HEK293T (cell line): ENCODE measurements around the gene EHBP1L1.

ENCODE experiments used
- ARNT ChIP-seq: fragments of 450-650 bp; IDR thresholded peaks from 2 replicates; pipeline ENCODE4 v1.6.1; 2017; ENCODE audit warnings: mild to moderate bottlenecking
- BHLHE40 ChIP-seq: fragments of 450-650 bp; IDR thresholded peaks from 2 replicates; pipeline ENCODE4 v1.6.1; 2016; ENCODE audit warnings: mild to moderate bottlenecking, moderate library complexity, borderline replicate concordance
- CTBP1 ChIP-seq: fragments of 450-650 bp; IDR thresholded peaks from 2 replicates; pipeline ENCODE4 v1.6.1; 2016; ENCODE audit warnings: borderline replicate concordance
- ELF4 ChIP-seq: fragments of 450-650 bp; IDR thresholded peaks from 2 replicates; pipeline ENCODE4 v1.6.1; 2017; ENCODE audit warnings: antibody characterized with exemption
- FOXA1 ChIP-seq: fragments of 450-650 bp; IDR thresholded peaks from 2 replicates; pipeline ENCODE4 v1.6.1; 2016; ENCODE audit warnings: mild to moderate bottlenecking
- FOXM1 ChIP-seq: fragments of 450-650 bp; IDR thresholded peaks from 2 replicates; pipeline ENCODE4 v1.6.1; 2017; ENCODE audit warnings: mild to moderate bottlenecking, borderline replicate concordance
- HDGF ChIP-seq: fragments of 450-650 bp; IDR thresholded peaks from 2 replicates; pipeline ENCODE4 v1.6.1; 2017; ENCODE audit warnings: antibody characterized with exemption, borderline replicate concordance
- LEF1 ChIP-seq: fragments of 450-650 bp; IDR thresholded peaks from 2 replicates; pipeline ENCODE4 v1.6.1; 2017; ENCODE audit warnings: mild to moderate bottlenecking, borderline replicate concordance
- NFRKB ChIP-seq: fragments of 450-650 bp; IDR thresholded peaks from 2 replicates; pipeline ENCODE4 v1.6.1; 2016; ENCODE audit warnings: mild to moderate bottlenecking, moderate library complexity
- PKNOX1 ChIP-seq: fragments of 450-650 bp; IDR thresholded peaks from 2 replicates; pipeline ENCODE4 v1.6.1; 2016
- SUZ12 ChIP-seq: fragments of 450-650 bp; IDR thresholded peaks from 2 replicates; pipeline ENCODE4 v1.6.1; 2016; ENCODE audit warnings: mild to moderate bottlenecking
- TARDBP ChIP-seq: fragments of 450-650 bp; IDR thresholded peaks from 2 replicates; pipeline ENCODE4 v1.6.1; 2016
- ZNF384 ChIP-seq: fragments of 450-650 bp; IDR thresholded peaks from 2 replicates; pipeline ENCODE4 v1.6.1; 2016

- no peak for TF ChIP-seq TARDBP
- TF ChIP-seq BHLHE40 = no peak
- TF ChIP-seq LEF1 = no peak
- no peak for TF ChIP-seq NFRKB
- TF ChIP-seq FOXM1 = no peak
- TF ChIP-seq ZNF384 = no peak
- no peak for TF ChIP-seq ELF4
- no peak for TF ChIP-seq HDGF
- TF ChIP-seq PKNOX1 = no peak
- no peak for TF ChIP-seq CTBP1
- TF ChIP-seq ARNT = no peak
- no peak for TF ChIP-seq FOXA1
- no peak for TF ChIP-seq SUZ12
These were observed 23.5 kb downstream of the EHBP1L1 start for GRCh38 chr11:65599216-65599954.
